Activated T-cell treated with anti-CD3 and anti-CD28 coated beads, Interleukin-2, amount 50 U/mL, for 48 hours (primary cell): Measurements from ENCODE around the gene CNPPD1.

Experiments
- DNase-seq, 2 experiments: peaks; one replicate each; pipeline ENCODE4 v3.0.0-alpha.2; 2020

Gene CNPPD1

DNA sequence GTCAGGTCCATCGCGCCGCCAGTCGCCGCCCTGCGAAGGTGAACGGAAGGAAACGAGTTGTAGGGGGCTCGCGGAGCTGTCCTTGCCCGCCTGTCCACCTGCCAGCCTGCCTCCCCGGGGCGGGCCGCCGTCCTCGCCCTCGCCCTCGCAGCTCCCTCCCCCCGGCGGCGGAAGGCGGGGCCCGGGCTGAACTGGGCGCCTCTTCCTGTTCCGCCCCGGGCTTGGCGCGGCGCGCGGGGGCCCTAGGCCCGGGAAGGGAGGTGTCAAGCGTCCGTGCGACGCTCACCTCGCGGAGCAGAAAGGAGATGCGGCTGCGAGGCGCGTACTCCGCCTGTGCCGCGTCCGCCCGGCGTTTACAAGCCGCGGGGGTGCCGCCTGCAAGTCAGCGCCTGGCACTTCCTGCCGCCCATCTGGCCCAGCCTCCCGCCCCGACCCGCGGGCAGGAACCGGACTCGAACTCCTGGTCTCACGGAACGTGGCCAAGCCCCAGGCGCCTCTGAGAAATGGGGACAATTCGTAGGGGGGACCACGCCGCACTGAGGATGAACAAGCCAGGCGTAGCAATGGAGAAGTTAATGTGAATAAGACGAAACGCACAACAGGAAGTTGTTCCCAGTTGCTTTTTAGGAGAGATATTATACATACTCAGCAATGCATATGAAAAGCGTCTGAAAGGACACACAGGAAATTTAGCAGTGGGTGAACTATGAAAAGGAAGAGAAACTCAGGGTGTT is at the start of gene CNPPD1:
CNPPD1 (minus strand) TSS at position 108 of the 734 bp plus-strand sequence; CDS start at position 11, 97 bp downstream.
- DNase-seq: peak; percentile 89 to 92

DNA sequence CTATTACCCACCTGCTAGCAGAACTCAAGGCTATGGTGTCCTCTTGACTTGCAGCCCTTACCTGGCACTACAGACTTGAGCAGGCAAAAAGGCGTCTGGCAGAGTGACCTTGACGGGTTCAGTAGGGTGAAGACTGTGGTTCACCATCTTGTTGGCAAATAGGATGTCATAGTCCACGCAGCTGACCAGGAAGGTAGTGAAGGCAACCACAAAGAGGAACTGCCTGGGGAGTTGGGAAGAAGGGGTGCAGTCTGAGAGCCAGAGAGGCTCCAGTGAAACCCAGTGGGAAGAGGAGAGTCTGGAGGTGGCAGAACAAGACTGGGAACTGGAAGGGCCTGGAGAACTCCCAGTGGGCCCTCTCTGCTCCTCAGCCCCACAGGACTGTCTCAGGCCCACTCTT is 48.6 kb upstream of the CNPPD1 start:
- DNase-seq: no peak

DNA sequence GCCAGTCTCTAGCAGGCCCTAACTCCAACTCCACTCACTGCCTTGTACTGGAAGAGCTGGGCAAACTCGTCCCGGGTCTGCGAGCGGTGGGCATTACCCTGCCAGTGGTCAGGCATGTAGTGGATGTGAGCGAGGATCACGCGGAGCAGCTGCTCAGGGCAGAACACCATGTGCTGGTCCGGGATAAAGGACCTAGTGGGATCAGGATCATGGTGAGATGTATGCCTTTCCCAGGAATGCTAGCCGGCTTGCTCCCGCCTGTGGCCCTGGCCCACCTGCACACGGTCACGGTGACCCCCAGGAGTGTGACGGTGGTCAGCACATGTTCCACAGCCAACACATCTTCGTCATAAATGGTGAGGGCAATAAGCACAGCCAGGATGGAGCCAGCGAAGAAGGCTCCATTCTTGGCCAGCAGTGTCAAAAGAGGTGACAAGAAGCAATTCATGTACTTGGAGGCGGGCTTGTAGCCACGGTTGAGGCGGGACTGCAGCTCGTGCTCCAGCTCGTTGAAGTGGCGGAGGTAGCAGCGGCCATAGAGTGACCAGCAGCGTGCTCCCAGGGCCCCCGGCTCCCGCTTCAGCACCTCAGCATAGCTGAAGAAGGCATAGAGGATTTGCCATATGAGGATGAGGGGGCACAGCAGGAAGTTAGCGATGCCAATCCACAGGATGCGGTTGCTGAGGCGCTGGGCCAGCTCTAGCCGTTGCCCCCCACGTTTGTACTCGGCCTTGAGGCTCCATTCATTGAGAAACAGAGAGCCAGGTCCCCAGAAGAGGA is 47.3 kb upstream of the CNPPD1 start:
- DNase-seq: no peak

DNA sequence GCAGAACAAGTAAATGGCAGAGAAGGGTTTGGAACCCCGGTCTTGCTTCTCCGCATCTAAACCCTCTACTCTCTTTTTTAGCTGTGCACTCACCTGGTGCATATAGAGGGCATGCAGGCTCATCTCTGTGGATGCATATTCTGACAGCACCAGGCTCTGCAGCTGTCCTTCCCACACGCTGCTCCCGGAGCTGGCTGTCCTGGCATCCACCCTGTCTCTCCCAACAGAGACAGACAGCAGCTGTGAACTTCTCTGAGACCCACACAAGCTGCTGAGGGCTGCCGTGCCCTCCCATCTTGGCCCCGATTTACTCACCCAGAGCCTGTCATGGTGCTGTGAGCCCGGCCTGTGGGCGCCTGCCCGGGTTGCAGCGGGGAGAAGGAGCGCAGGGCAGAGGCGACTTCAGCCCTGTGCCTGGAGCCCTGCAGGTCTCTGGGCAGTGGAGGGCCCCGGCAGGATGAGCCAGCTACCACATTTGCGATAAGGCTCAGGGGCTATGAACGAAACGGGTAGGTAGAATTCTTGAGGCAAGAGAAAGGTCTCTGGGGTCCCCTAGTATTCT is 45.3 kb upstream of the CNPPD1 start:
- DNase-seq: no peak

DNA sequence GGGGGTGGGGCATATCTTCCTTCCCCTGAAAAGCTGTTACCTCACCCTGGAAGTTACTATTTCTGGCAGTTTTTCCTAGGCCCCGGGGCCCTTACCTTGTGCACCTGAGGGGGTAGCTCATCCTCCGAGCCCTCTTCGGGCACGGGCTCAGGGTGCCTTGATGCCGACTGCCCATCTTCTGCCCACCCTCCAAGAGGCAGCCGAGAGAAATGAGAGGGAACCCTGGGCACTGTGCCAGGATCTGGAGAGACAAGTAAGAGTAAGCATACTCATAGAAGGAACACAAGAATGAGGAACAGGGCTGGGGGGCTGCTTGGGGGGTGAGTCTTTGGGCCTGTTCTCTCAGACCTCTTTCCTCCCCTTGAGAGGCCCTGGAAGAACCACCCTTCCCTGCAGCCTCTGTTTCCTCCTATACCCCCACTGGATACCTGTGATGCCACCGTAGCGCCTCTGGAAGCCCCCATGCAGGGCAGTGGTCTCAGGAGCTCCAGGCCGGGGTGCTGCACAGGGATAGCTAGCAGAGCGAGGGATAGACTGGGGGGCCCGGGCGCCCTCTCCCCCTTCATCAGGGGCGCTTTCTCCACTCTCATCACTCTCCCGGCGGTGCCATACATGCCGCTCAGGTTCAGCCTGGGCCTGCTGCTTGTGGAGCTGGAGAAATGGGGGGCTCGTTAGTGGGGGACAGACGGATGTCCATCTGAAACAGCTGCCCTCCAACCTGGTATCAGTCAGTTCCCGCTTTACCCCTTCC is 44.1 kb upstream of the CNPPD1 start:
- DNase-seq: no peak

DNA sequence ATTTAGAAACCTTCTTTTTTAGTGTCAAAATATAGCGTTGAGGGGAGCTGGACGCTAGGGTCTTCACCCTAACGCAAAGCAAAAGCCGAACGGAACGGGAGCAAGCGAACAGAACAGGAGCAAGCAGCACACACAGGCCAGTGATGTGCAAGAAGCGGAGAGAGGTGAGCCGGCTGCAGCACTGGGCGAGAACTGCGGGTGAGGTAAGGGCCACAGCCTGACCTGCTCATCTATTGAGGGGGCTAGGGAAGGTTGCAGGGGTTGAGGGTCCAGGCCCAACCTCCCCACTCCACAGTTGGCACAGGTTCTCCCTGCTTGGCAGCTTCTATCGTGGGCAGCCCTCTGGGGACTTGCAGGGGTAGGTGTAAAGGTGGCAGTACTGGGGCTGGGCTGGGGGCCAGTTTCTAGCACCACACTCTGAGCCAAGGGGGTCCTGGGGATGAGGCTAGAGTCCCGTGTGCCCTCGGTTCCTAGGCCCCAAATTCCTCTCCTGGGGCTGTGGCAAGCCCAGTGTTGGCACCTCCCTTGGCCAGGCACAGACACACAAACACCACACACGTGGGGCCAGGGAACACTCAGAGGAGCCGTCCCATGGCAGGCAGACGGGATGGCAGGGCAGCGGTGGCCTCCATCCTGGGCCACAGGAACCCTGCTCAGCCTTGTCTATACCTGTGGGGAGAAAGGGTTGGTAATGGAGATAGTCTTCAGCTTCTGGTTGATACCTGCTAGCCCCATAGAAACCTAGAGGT is 43.2 kb upstream of the CNPPD1 start:
- no peak for DNase-seq

DNA sequence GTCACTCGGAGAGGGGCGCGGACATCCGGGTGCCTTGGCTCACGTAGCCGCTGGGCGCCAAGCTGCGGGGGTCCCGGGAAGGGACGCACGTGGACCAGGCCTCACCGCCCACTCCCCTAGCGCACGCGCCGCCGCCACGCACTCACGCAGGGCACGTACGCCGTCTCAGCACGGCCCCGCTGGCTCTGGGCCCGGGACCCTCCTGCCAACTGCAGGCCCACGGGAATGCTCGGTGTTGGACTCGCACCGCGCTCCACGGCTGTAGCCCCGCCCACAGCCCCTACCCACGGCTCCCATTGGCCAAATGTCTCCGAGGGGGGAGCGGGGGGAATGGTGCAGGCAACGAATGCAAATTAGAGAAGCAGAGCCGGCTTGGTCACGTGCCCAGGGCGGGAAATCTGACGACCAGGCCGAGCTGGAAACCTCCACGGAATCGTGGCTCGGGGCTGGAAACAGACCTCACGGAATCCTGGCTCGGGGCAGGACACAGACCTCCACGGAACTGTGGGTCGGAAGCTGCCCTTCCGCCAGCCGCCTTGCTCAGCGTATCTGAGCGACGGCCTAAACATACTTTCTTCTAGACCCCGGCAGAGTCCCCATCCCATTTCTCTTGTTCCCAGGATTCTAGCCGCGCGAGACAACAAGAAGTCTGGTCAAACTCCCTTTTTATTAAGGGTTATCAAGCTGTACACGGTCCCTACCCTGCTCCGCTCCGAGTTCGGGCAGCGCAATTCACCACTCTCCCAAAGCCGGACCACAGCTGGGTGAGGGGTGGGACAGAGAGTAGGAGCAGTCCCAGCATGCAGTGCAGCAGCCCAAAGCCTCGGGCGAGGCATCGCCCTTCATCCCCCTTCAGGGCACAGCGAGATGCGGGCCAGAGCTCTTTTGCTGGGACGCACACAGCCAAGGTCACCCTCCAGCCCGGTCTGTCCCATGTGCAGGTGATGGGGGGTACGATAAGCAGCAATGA is 42.3 kb upstream of the CNPPD1 start, which contains the start of gene ABCB6:
ABCB6 (minus strand) TSS at position 227 of the 970 bp plus-strand sequence. CDS start 285 bp downstream, outside the sequence.
- peak; percentile 93 to 95 for DNase-seq

DNA sequence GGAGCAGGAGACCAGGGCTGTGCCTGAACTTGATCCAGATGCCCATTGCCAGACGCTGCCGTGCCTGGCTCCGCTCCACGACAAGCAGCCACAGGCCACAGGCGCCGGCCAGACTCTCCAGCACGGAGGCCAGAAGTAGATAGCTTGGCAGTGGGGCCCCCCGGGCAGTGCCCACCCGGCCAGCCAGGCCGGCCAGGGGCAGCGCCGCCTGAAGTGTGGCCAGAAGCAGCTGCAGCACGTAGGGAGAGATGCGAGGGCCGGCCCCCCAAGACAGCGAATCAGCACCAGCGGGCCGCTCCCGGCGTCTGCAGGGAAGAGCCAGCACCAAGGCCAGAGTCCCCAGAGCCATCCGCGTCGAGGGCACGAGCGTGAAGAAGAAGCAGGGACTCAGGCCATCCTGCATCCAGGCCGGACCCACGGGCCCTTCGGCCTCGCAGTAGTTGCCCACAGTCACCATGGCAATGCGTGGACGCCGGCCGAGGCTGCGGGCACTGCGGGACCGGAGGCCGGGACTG is 41.5 kb upstream of the CNPPD1 start:
- DNase-seq: no peak

DNA sequence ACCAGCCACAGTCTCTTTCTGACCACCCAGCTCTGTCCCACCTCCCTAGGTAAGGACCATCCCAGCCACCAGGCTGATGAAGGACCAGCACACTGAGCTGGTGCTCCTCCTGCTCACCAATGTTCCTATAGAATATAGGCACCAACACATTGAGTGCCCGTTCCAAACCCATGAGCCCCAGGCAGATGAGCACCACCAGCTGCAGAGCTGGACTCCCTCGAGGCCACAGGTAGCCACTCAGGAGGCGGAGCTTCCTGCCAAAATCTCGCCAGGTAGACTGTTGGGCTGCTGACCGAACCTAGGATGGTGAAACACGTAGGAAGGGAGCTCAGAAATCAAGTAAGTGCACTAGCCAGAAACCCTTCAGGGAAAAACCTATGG is 39.8 kb upstream of the CNPPD1 start:
- DNase-seq: no peak

DNA sequence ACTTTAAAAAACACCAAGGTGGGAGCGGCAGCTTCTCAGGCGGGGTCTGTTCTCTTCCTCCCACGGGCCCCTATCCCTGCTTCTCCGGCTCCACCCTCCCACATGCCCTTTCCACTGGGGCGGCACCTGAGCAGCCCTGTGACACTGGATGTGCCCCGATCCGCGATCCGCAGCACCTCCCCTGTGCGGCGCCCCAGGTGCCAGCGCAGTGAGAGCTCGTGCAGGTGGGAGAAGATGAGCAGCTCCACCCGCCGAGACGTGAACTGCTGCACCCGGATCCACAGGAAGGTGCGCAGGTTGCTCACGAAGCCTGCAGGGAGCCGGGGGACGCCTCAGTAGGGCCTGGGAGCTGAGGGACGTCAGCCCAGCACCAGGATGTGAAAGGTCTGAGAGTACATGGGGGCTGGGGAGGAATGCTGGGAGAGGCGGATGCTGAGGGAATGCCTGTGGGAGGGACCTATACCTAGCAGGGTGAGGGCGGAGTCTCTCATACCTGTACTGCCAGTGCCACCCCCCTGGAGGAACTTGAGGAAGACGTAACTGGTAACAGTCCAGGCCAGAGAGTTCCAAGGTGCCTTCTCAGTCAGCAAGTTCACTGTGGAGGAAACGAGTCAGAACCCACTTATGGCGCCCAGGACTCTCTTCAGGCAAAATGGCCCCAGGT is 39.3 kb upstream of the CNPPD1 start:
- no peak for DNase-seq

DNA sequence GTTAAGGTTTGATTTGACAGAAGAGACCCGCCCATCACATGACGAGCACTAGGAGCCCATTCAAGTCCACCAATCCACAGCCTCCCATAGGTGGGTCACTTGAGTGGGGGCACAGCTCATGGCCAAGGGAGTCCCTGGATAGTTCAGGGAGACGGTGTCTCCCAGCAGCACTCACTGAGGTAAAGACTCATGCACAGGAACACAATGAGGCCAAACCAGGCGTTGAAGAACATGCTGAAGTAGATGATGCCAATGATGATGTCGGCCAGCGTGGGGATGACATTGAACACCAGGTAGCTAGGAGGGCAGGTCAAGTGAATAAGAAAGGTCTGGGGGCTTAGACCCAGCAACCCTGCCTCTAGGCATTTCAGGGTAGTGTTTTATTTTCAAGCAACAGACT is 38.1 kb upstream of the CNPPD1 start:
- no peak for DNase-seq

DNA sequence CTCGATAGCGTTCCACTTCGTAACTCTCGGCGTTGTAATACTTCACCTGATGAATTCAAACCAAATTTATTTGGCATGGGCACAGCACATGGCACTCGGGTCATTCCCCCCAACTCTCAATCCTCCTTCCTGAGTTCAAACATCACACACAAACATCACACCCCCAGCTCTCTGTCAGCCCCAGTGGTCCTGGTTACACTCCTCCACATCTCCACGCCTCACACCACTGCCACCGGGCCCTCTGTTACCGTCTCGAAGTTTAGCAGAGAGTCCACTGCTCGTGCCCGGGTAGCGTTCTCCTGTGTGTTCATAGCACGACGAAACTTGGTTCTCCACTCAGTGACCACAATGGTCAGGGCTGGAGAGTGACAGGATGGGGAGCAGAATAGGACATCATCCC is 37.4 kb upstream of the CNPPD1 start:
- no peak for DNase-seq

DNA sequence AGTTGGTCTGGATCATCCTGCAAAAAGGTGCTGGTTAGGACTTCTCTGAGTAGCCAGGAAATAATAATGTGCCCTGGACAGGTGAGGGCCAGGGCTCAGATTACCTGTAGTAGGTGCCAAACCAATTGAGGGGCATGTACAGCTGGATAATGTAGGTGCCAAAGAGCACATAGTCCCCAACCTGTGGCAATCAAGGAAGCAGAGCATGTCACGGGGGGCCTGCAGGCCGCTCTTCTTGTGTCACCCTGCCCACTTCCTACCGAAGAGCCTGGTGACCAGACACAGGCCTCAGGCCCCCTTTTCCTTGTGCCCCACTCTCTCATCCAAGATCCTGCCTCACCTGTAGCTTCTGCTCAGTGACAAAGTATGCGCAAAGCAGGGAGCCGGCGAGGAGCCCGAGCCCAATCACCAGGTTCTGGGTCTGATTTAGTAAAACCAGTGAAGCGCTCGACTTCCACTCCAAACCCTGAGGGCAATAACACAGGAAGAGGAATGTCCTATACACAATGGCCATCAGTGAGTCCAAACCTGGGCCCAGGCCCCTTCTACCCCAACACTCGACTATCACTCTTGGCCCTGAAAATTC is 36.9 kb upstream of the CNPPD1 start:
- no peak for DNase-seq

DNA sequence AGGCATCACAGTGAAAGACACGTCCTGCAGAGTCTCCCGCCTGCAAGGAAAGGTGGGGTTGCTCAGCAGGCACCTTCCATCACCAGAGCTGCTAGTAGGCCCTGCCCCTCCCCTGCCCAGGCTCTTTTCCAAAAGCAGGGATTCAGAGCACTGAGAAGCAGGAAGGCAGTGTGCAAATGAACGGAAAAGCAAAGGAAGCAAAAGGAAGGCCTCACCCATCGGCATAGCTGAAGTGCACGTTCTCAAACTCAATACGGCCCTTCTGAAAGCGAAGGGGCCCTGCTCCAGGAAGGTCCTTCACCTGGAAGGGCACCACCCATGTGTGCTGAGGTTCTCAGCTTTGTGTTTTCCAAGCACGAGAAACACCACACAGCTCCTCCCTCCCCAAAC is 36.3 kb upstream of the CNPPD1 start:
- no peak for DNase-seq

DNA sequence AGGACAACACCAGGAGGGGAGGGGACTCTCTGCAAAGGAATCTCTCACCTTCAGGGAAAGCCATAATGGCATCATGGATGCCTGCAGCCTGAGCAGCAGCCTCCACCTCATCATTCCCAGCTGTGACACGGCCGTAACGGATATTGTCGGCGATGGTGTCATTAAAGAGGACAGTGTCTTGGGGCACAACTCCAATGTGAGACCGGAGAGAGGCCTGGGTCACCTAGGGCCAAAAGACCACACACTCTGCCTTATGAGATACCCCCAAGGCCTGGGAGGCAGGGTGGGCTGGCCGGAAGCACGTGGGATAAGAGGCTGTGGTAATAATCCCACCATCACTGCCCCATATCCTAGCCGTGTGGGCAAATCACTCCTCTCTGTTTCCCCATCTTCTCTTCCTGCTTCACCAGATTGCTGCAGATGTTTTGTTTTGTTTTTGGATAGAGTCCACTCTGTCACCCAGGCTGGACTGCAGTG is 34.2 kb upstream of the CNPPD1 start:
- DNase-seq: no peak

DNA sequence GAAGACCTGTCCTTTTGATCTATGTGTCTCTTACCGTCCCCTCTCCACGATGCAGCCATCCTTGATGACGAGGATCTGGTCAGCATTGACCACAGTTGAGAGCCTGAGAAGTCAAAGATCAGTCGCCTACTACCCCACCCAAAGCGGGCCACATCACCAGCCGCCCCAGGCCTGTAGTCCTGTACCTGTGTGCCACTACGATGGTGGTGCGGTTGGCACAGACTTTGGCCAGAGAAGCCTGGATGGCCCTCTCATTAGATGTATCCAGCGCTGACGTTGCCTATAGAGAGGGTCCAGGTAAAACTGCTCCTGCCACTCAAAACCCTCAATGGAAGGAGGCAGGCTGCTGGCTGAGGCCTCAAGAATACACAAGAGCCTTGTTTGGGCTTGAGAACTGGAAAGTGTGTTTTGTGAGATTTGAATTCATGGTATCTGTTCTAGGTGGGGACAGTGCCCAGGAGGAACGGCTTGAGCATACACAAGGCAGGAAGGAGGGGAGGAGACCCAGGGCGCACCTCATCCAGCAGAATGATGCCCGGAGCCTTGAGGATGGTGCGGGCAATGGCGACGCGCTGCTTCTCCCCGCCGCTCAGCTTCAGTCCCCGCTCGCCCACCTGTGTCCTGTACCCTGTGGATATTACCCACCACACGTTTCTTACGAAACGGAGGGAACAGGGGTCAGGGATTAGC is 33.6 kb upstream of the CNPPD1 start:
- DNase-seq: no peak

DNA sequence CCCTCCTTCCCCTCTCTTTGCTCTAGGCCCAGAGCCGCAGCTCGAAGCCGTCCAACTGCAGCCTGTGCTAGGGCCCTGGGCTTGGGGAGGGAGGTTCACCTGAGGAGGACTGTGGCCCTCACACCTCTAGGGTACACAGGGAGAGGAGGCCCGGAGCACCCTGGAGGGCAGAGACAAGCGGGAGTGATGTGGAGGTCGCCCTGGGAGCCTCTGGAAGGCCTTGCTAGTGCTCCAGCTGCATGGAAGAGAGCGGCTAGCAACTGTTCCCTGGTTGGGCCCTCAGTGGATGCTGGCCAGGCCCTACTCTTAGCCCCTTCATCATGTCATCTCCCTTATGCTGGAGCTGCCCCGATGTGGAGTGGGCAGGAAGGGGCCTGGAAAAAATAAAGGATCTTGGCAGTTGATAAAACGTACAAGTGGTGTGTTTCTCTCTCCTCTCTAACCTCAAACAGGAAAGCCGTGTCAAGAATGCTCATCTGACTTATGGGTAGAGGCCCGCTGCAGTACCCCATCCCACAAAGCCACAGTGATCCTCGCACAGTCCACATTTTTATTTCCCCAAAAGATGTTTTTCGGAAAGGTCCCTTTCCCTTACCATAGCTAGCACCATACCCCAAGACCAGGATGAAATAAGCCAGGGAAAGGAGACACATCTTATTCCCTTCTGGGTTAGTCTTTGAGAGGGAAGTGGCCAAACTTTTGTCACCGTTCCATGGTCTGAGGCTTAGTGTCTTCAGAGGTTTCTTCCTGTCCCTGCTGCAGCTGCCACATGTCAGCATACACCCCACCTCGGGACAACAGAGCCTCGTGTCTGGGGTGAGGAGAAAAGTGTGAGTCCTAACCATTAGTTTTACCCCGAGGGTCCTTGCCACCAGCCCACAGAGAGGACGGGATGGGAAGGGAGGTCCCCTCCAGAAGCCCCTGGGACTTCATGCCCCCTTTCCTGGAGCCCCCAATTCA is 32.8 kb upstream of the CNPPD1 start:
- no peak for DNase-seq
